PC-9 (cell line): ENCODE measurements around the gene ELMO3. TPM values are rescaled to one million over a fixed set of nuclear protein-coding genes. Genes with fewer than 3 reads are reported as not detected.

Source experiments
- BruUV-seq: library from RNA; stranded (reverse); fragments of 400-500 nt; replicated peaks from 2 replicates; lab custom pipeline; 2021; lab: Mats Ljungman, UMichigan
- CTCF ChIA-PET: fragments of 300-600 bp; sonication (Branson Sonifier 250); formaldehyde crosslinking; loops from one replicate; lab custom pipeline; 2022; ENCODE audit warnings: antibody characterized with exemption; lab: Charles Lee
- POLR2A ChIA-PET: fragments of 300-600 bp; sonication (Branson Sonifier 250); formaldehyde crosslinking; loops from one replicate; lab custom pipeline; 2022; ENCODE audit warnings: antibody characterized with exemption; ENCODE audit not compliant: unreplicated experiment; lab: Charles Lee
- DNase-seq, 2 experiments: peaks; one replicate each; pipeline versions ENCODE4 v3.0.0 to v3.0.0-alpha.2; 2015 to 2022; ENCODE audit warnings: mixed read lengths in 1 of 2
- H2AFZ ChIP-seq: fragments of 200-600 bp; sonication (generic); 2 replicates; pipeline ENCODE4 v1.8.1; 2017; ENCODE audit warnings: antibody characterized with exemption
- H3F3A ChIP-seq: fragments of 200-600 bp; sonication (generic); 2 replicates; pipeline ENCODE4 v1.8.1; 2017; ENCODE audit warnings: antibody characterized with exemption, mild to moderate bottlenecking, low read depth; ENCODE audit not compliant: insufficient read depth
- H3K27ac ChIP-seq: fragments of 200-600 bp; sonication (generic); 2 replicates; pipeline ENCODE4 v1.6.1; 2016; ENCODE audit warnings: mixed run types
- H3K27me3 ChIP-seq: fragments of 200-600 bp; sonication (generic); 2 replicates; pipeline ENCODE4 v1.6.1; 2016; ENCODE audit warnings: low read depth, mixed run types; ENCODE audit not compliant: insufficient read depth
- H3K36me3 ChIP-seq: fragments of 200-600 bp; sonication (generic); 2 replicates; pipeline ENCODE4 v1.6.1; 2016; ENCODE audit warnings: low read depth, mixed run types
- H3K4me1 ChIP-seq: fragments of 200-600 bp; sonication (generic); replicated peaks from 2 replicates; pipeline ENCODE4 v1.6.1; 2016; ENCODE audit warnings: mixed run types; ENCODE audit not compliant: insufficient read depth
- H3K4me2 ChIP-seq: fragments of 200-600 bp; sonication (generic); 2 replicates; pipeline ENCODE4 v1.6.1; 2017; ENCODE audit warnings: mixed run types
- H3K4me3 ChIP-seq: fragments of 200-600 bp; sonication (generic); 2 replicates; pipeline ENCODE4 v1.6.1; 2016; ENCODE audit warnings: mixed run types
- H3K79me2 ChIP-seq: fragments of 200-600 bp; sonication (generic); 2 replicates; pipeline ENCODE4 v1.6.1; 2017; ENCODE audit warnings: low read depth, mixed run types
- H3K9me2 ChIP-seq: fragments of 200-600 bp; sonication (generic); 2 replicates; pipeline ENCODE4 v1.8.1; 2017; ENCODE audit warnings: mild to moderate bottlenecking; ENCODE audit not compliant: insufficient read depth
- H3K9me3 ChIP-seq: fragments of 200-600 bp; sonication (generic); 2 replicates; pipeline ENCODE4 v1.8.1; 2016; ENCODE audit warnings: low read depth; ENCODE audit not compliant: insufficient read depth
- H4K20me1 ChIP-seq: fragments of 200-600 bp; sonication (generic); 2 replicates; pipeline ENCODE4 v1.8.1; 2017; ENCODE audit not compliant: insufficient read depth
- CTCF ChIP-seq: fragments of 200-600 bp; sonication (generic); conservative IDR thresholded peaks from 2 replicates; pipeline ENCODE4 v1.6.1; 2017; ENCODE audit warnings: mixed run types, antibody characterized with exemption, mild to moderate bottlenecking, moderate library complexity
- EZH2 ChIP-seq: fragments of 200-600 bp; sonication (generic); IDR thresholded peaks from 2 replicates; pipeline ENCODE4 v1.8.0; 2017; ENCODE audit warnings: antibody characterized with exemption, low read depth
- intact Hi-C: fragments of 100-400 bp; cut with micrococcal nuclease; formaldehyde crosslinking; loops from one replicate; pipeline ENCODE4 v1.10.0; 2022; ENCODE audit not compliant: unreplicated experiment
- total RNA-seq: library from RNA; stranded (reverse); gene quantifications from 2 replicates; pipeline ENCODE4 v1.2.3, GENCODE V29; 2021

The ELMO3 gene
- total RNA-seq, 1 experiment from 2014 or later = 32.4 TPM

- H3K79me2 ChIP-seq = peaks cover 9% of the 10 kb centered on the region; the same call in 1 of the 2 replicates
- CTCF ChIA-PET = interaction anchor here (0.7 to 1.3 kb wide), 3 partner anchors 15 to 137 kb away, joined by 4 to 9 read pairs (median 6); partner anchors contain the start of gene NOL3
- H4K20me1 ChIP-seq = 0 out of 2 replicates have a peak, but pooled peaks cover 3% of the 10 kb centered on the region
- H3F3A ChIP-seq = peaks cover 29% of the 10 kb centered on the region; the same call in 1 of the 2 replicates
- intact Hi-C loops = loop anchor here (1.0 to 5.0 kb wide), 2 partner anchors 42 to 136 kb away; no protein-coding TSS in a partner anchor
- H2AFZ ChIP-seq = no peak overlapping the region
- H3K4me1 ChIP-seq = peaks cover 9% of the 10 kb centered on the region
- BruUV-seq = no TSS peak
- H3K36me3 ChIP-seq = no peaks in the 10 kb centered on the region
- no peaks in the 10 kb centered on the region for H3K9me2 ChIP-seq
- H3K9me3 ChIP-seq = no peaks in the 10 kb centered on the region
- no peak for TF ChIP-seq EZH2
- no peak for TF ChIP-seq CTCF
- no peak overlapping the region for H3K4me2 ChIP-seq
- POLR2A ChIA-PET = no interaction called here
- no peak for DNase-seq
- H3K27ac ChIP-seq = no peak overlapping the region
- no peak overlapping the region for H3K4me3 ChIP-seq
- H3K27me3 ChIP-seq = no peaks in the 10 kb centered on the region
These were observed 44.2 kb upstream of the ELMO3 start for GRCh38 chr16:67154578-67155294.

DNA sequence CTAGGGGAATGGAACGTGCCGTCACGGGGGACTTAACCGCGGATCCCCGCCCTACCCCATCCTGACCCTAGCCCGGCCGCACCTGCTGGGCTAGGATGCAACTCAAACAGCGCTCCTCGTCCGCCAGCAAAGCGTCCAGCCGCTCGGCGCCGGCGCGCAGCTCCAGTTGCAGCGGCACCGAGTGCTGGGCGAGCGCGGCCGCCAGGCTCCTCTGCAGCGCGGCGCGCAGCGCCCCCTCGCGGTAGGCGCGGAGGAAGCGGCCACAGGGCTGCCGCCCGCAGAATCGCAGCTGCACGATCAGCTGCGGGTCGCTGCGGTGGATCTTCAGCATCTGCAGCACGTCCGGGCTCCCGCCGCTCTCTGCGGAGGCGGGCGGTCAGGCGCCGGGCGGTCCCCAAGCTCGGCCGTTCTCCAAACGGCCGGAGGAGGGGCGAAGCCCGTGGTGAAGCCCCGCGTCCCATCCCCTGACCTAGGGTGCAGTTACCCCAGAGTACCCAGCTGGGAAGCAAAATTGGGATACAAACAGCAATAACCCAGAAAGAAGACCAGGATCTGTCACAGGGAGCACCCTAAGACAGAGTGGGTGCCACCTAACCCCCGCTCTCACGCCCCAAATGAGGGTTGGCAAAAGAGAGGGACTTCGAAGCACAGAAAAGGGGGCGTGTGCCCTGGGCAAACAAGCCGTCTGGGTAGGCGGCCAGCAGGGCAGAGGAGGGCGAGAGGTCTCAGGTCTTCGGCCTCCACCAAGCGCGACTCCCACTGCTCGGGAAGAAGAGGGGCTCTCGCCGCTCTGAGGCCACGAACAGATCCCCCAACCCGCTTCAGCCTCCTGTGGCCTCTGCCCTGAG is 43.4 kb upstream of the ELMO3 start:
- Histone ChIP-seq H3F3A (peaks cover 29% of the 10 kb centered on the region; the same call in 1 of the 2 replicates), H2AFZ (no peak overlapping the region), H3K4me2 (no peak overlapping the region), H3K4me1 (peaks cover 9% of the 10 kb centered on the region), H3K9me3 (no peaks in the 10 kb centered on the region), H4K20me1 (0 out of 2 replicates have a peak, but pooled peaks cover 3% of the 10 kb centered on the region), H3K36me3 (no peaks in the 10 kb centered on the region), H3K4me3 (no peak overlapping the region), H3K79me2 (peaks cover 9% of the 10 kb centered on the region; the same call in 1 of the 2 replicates), H3K27me3 (no peaks in the 10 kb centered on the region), H3K27ac (no peak overlapping the region), H3K9me2 (no peaks in the 10 kb centered on the region)
- no TSS peak for BruUV-seq
- TF ChIP-seq CTCF (no peak), EZH2 (no peak)
- ChIA-PET CTCF (interaction anchor here (0.7 to 1.3 kb wide), 3 partner anchors 15 to 138 kb away, joined by 4 to 9 read pairs (median 6); partner anchors contain the start of gene NOL3), POLR2A (no interaction called here)
- peak in 1 of 2 experiments; percentile 62 for DNase-seq
- intact Hi-C loops = loop anchor here (1.0 to 5.0 kb wide), 2 partner anchors 43 to 137 kb away; no protein-coding TSS in a partner anchor

DNA sequence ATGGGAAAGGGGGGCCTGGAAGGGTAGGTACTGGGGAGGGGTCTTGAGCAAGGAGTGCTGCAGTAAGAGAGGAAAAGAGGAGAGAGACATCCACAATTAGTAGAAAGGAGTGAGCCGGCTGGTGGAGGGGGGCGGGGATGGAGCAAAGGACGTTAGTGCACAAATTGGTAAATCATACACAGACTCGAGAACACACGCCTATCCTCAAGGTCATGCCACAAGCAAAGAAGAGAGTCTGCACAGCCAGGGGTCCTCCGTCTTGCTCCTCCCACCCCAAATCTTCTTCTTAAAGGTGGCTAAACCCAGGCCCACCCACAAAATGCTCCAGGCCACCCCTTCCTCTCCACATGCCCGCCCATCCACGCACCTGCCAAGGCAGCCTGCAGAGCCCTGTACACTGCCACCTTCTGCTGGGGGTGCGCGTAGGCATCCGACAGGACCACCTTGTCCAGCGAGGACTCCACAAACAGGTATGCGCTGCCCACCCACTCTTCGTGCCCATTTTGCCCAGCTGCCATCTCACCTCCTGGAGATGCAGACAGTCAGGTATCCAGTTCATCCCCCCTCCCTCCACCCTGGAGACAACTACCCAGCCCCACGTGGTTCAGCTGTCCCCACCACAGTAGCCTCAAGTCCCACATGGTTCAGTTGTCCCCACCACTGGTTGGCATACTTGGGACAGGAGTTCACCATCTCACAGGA is 42.6 kb upstream of the ELMO3 start:
- no peak for TF ChIP-seq CTCF
- TF ChIP-seq EZH2 = no peak
- Histone ChIP-seq H3K4me3 (no peak overlapping the region), H4K20me1 (0 out of 2 replicates have a peak, but pooled peaks cover 3% of the 10 kb centered on the region), H3K9me3 (no peaks in the 10 kb centered on the region), H3F3A (peaks cover 29% of the 10 kb centered on the region; the same call in 1 of the 2 replicates), H3K79me2 (peaks cover 9% of the 10 kb centered on the region), H3K27ac (no peak overlapping the region), H3K4me1 (peaks cover 9% of the 10 kb centered on the region), H3K27me3 (no peaks in the 10 kb centered on the region), H2AFZ (no peak overlapping the region), H3K36me3 (no peaks in the 10 kb centered on the region), H3K4me2 (no peak overlapping the region), H3K9me2 (no peaks in the 10 kb centered on the region)
- CTCF ChIA-PET = interaction anchor here (1.3 kb wide), 1 partner anchor 139 kb away, joined by 9 read pairs; no protein-coding TSS in a partner anchor
- no peak for DNase-seq
- BruUV-seq = no TSS peak
- intact Hi-C loops = loop anchor here (5.0 kb wide), 1 partner anchor 44 kb away; no protein-coding TSS in a partner anchor
- POLR2A ChIA-PET = no interaction called here
